ENCODE results near the gene DUSP22. TPM values are rescaled to one million over a fixed set of nuclear protein-coding genes. Genes with fewer than 3 reads are reported as not detected.

Gene DUSP22
- polyA plus RNA-seq, 1 of the 3 experiments (the other 2 are of a cell fraction) = 6.8 TPM

DNA sequence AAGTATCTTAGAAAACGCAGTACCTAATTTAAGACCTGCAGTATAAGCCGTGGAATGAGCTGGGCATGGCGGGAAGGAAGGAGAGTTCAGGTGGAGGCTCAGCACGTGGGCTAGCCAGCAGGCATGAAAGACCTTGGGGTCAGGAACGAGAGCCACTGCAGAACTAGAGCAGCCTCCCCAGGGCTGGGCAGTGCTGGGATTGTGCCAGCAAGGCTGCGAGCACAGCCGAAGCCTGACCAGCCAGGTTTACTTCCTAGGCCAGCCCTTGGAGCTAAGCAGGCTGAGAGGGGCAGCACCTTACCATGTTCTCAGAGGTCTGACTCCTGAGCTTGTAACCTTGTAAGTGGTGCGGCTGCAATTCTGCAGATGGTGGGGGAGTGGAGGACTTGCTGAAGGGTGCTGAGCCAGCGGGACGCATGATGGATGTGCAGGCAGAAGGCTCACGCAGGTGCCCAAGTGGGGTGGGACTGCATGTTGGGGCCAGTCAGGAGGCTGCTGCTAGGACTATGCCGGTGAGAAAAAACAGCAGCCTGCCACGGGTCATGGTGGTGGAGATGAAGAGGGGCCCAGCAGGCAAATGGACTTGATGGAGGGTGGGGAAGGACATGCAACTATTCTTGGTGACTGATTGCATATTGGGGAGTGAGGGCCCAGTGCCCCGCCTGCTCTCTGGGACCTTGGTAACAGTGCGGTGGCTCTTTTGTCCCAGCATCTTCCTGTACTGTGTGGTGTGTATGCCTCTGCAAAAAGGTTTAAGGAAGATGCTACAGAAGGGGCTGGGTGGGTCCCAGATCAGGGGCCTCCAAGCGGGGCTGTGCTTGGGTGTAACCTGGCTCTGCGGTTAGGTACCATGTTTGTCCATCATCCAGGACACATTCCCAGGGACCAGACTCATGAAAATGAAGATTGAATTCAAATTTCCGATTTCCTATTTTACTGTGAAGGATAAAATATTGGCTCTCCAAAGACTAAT is 61.6 kb downstream of the DUSP22 start (continued):
- TF ChIP-seq, protein P1, sequence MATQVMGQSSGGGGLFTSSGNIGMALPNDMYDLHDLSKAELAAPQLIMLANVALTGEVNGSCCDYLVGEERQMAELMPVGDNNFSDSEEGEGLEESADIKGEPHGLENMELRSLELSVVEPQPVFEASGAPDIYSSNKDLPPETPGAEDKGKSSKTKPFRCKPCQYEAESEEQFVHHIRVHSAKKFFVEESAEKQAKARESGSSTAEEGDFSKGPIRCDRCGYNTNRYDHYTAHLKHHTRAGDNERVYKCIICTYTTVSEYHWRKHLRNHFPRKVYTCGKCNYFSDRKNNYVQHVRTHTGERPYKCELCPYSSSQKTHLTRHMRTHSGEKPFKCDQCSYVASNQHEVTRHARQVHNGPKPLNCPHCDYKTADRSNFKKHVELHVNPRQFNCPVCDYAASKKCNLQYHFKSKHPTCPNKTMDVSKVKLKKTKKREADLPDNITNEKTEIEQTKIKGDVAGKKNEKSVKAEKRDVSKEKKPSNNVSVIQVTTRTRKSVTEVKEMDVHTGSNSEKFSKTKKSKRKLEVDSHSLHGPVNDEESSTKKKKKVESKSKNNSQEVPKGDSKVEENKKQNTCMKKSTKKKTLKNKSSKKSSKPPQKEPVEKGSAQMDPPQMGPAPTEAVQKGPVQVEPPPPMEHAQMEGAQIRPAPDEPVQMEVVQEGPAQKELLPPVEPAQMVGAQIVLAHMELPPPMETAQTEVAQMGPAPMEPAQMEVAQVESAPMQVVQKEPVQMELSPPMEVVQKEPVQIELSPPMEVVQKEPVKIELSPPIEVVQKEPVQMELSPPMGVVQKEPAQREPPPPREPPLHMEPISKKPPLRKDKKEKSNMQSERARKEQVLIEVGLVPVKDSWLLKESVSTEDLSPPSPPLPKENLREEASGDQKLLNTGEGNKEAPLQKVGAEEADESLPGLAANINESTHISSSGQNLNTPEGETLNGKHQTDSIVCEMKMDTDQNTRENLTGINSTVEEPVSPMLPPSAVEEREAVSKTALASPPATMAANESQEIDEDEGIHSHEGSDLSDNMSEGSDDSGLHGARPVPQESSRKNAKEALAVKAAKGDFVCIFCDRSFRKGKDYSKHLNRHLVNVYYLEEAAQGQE (IDR thresholded peaks at IDR 0.05; ENCODE audit: low read depth, low read length) = no peak
- TF ChIP-seq FOXJ3 (CRISPR knock-in tag; IDR thresholded peaks at IDR 0.05) = no peak
- no peak for TF ChIP-seq EP300 (IDR thresholded peaks at IDR 0.05; ENCODE audit: borderline replicate concordance in 1 of 2, low read depth in 1 of 2, low read length in 1 of 2)
- TF ChIP-seq MXI1 (IDR thresholded peaks at IDR 0.05; ENCODE audit: low read depth, low read length) = no peak

DNA sequence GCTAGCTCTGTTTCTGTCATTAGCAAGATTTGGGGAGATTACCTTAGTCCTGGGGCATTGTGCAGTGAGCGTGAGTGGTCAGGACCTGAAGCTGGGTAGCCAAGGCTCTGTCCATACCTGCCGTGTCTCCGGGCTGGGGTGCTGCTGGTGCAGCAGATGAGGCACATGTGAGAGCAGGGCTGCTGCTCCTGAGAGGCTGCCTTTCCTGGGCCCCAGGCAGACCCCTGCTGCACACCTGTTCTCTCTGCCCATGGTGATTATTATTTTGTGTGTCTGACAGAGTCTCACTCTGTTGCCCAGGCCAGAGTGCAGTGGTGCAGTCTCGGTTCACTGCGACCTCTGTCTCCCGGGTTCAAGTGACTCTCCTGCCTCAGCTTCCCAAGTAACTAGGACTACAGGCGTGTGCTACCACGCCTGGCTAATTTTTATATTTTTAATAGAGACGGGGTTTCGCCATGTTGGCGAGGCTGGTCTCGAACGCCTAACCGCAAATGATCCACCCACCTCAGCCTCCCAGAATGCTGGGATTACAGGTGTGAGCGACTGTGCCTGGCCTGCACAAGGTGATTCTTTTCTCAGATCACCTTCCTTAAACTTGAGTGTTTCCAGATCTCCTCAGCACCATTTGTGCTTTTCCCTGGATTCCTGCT is 62.5 kb downstream of the DUSP22 start:
- Histone ChIP-seq H3K9ac (no peak overlapping the region), H3K79me2 (ENCODE audit: insufficient read depth) (no peaks in the 10 kb centered on the region), H3K36me3 (replicated peaks in 1 of 2; ENCODE audit: control insufficient read depth in 1 of 2, insufficient read depth in 2 of 2, low read length in 1 of 2) (no peaks in the 10 kb centered on the region), H3K4me2 (no peak overlapping the region), H3K27ac (ENCODE audit: low read depth in 2 of 2, low read length in 1 of 2) (no peak overlapping the region), H3K9me3 (no peaks in the 10 kb centered on the region), H4K20me1 (ENCODE audit: insufficient read depth) (no peaks in the 10 kb centered on the region), H3F3A (replicated peaks; ENCODE audit: insufficient read depth) (no peaks in the 10 kb centered on the region), H3K9me2 (no peaks in the 10 kb centered on the region), H3K27me3 (ENCODE audit: insufficient read depth) (peaks cover 43% of the 10 kb centered on the region), H3K4me3 (ENCODE audit: low read depth in 2 of 2, low read length in 1 of 2) (no peak overlapping the region), H2AFZ (ENCODE audit: low read depth) (no peak overlapping the region), H3K4me1 (ENCODE audit: control insufficient read depth in 1 of 2, insufficient read depth in 2 of 2, low read depth in 1 of 2, low read length in 1 of 2) (no peaks in the 10 kb centered on the region)
- ChIA-PET POLR2A (interaction anchor here (0.9 kb wide), 1 partner anchor 26 kb away, joined by 3 read pairs; no protein-coding TSS in a partner anchor), CTCF (no interaction called here)
- TF ChIP-seq NRF1 (IDR thresholded peaks at IDR 0.05; ENCODE audit: low read depth, low read length) = no peak
- no peak for TF ChIP-seq SMC3 (IDR thresholded peaks at IDR 0.05; ENCODE audit: low read depth, low read length)
- TF ChIP-seq, protein P2, sequence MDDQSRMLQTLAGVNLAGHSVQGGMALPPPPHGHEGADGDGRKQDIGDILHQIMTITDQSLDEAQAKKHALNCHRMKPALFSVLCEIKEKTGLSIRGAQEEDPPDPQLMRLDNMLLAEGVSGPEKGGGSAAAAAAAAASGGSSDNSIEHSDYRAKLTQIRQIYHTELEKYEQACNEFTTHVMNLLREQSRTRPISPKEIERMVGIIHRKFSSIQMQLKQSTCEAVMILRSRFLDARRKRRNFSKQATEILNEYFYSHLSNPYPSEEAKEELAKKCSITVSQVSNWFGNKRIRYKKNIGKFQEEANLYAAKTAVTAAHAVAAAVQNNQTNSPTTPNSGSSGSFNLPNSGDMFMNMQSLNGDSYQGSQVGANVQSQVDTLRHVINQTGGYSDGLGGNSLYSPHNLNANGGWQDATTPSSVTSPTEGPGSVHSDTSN (IDR thresholded peaks at IDR 0.05) = no peak
- 46% methylated on average over 15 of the region's 15 CpGs for WGBS (ENCODE audit: low lambda C conversion rate)
- DNase-seq = no peak
